Stimulated activated CD8-positive, alpha-beta memory T cell treated with anti-CD3 and anti-CD28 coated beads, Interleukin-4, amount 100 ng/mL, for 48 hours (primary cell): Measurements from ENCODE around the gene CIT.
"Not testable (repeated sequence)": the region's sequence is repeated elsewhere in the genome, so short reads cannot be mapped to it uniquely, and the experiment has no call there.

Source experiments
- DNase-seq: peaks from one replicate; pipeline ENCODE4 v3.0.0-alpha.2; 2020

Gene CIT

GRCh38 chr12:119727600-119728443 is 149.3 kb downstream of the CIT start:
- DNase-seq: no peak

- DNase-seq: no peak
Measured at GRCh38 chr12:119725523-119725922, 151.6 kb downstream of the CIT start.

- no peak for DNase-seq
Measured at GRCh38 chr12:119721306-119721705, 155.8 kb downstream of the CIT start.

- DNase-seq: no peak
Measured at GRCh38 chr12:119720349-119720748, 156.8 kb downstream of the CIT start.

GRCh38 chr12:119718141-119718540 is 159.0 kb downstream of the CIT start:
- DNase-seq: no peak

- DNase-seq: no peak
Measured at GRCh38 chr12:119715268-119715620, 161.9 kb downstream of the CIT start.

- no peak for DNase-seq
Measured at GRCh38 chr12:119714614-119715267, 162.4 kb downstream of the CIT start.

- no peak for DNase-seq
Measured at GRCh38 chr12:119713551-119714031, 163.5 kb downstream of the CIT start.

GRCh38 chr12:119712721-119713120 is 164.4 kb downstream of the CIT start:
- DNase-seq: no peak

GRCh38 chr12:119711693-119712092 is 165.4 kb downstream of the CIT start:
- no peak for DNase-seq

GRCh38 chr12:119710965-119711551 is 166.1 kb downstream of the CIT start:
- no peak for DNase-seq

GRCh38 chr12:119710374-119710964 is 166.7 kb downstream of the CIT start:
- no peak for DNase-seq

- not testable (repeated sequence) for DNase-seq
Measured at GRCh38 chr12:119706427-119706826, 170.7 kb downstream of the CIT start.

GRCh38 chr12:119705182-119705581 is 171.9 kb downstream of the CIT start:
- no peak for DNase-seq

GRCh38 chr12:119704065-119704747 is 172.9 kb downstream of the CIT start:
- no peak for DNase-seq

GRCh38 chr12:119700078-119700477 is 177.0 kb downstream of the CIT start:
- no peak for DNase-seq

GRCh38 chr12:119699199-119699760 is 177.8 kb downstream of the CIT start:
- no peak for DNase-seq

GRCh38 chr12:119696943-119697342 is 180.2 kb downstream of the CIT start:
- DNase-seq: no peak

- no peak for DNase-seq
Measured at GRCh38 chr12:119695034-119695433, 182.1 kb downstream of the CIT start.

GRCh38 chr12:119694111-119694510 is 183.0 kb downstream of the CIT start:
- no peak for DNase-seq

GRCh38 chr12:119693511-119693910 is 183.6 kb downstream of the CIT start:
- DNase-seq: no peak

GRCh38 chr12:119692997-119693396 is 184.1 kb downstream of the CIT start:
- DNase-seq: no peak

- DNase-seq: no peak
Measured at GRCh38 chr12:119692410-119692809, 184.7 kb downstream of the CIT start.
